Measurements from ENCODE around the gene CYB561. TPM values are rescaled to one million over a fixed set of nuclear protein-coding genes. Genes with fewer than 3 reads are reported as not detected.

Gene CYB561
- total RNA-seq, 1 experiment from 2014 or later, result 52.1 TPM

GRCh38 chr17:63419949-63420867 lies 25.9 kb downstream of the CYB561 start:
- H3K27me3 Mint-ChIP-seq (ENCODE audit: unreplicated experiment), result no peaks in the 10 kb centered on the region
- intact Hi-C loops (cut with micrococcal nuclease; ENCODE audit: unreplicated experiment), result no loop called here
- H3K36me3 Mint-ChIP-seq (ENCODE audit: insufficient read depth, unreplicated experiment), result peaks cover 15% of the 10 kb centered on the region
- no peak overlapping the region for H3K27ac Mint-ChIP-seq (ENCODE audit: unreplicated experiment)
- no peaks in the 10 kb centered on the region for H3K9me3 Mint-ChIP-seq (ENCODE audit: low read depth, unreplicated experiment)
- no peak for TF ChIP-seq CTCF (IDR thresholded peaks at IDR 0.05; ENCODE audit: unreplicated experiment)
- no peaks in the 10 kb centered on the region for H3K4me1 Mint-ChIP-seq (ENCODE audit: low read depth, unreplicated experiment)
- CTCF ChIA-PET, result no interaction called here
- DNase-seq, result no peak
- no TSS peak for BruUV-seq (replicated peaks)
- H3K4me3 Mint-ChIP-seq (ENCODE audit: low read depth, unreplicated experiment), result no peak overlapping the region

DNA sequence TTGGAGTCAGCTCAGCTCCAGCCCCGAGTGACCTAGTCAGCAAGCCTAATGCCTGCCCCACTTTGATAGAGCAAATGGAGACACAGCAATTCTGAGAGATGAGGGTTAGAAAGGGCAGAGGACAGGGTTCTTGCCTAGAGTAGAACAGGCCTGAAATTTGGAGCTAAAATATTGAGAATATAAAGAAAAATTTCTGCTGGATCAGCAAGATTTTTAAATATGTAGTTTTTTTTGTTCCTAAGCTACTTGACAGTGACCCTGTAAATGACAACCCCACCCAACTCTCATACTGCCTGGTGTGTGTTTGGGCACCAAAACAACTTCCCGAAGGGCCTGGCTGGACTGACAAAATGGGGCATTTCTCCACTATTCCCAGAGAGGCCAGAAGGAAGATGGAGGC lies 26.7 kb downstream of the CYB561 start:
- BruUV-seq (replicated peaks), result no TSS peak
- no peak for DNase-seq
- Mint-ChIP-seq H3K36me3 (ENCODE audit: insufficient read depth, unreplicated experiment) (peaks cover 15% of the 10 kb centered on the region), H3K27ac (ENCODE audit: unreplicated experiment) (no peak overlapping the region), H3K9me3 (ENCODE audit: low read depth, unreplicated experiment) (no peaks in the 10 kb centered on the region), H3K27me3 (ENCODE audit: unreplicated experiment) (no peaks in the 10 kb centered on the region), H3K4me1 (ENCODE audit: low read depth, unreplicated experiment) (no peaks in the 10 kb centered on the region), H3K4me3 (ENCODE audit: low read depth, unreplicated experiment) (no peak overlapping the region)
- intact Hi-C loops (cut with micrococcal nuclease; ENCODE audit: unreplicated experiment), result no loop called here
- CTCF ChIA-PET, result no interaction called here
- no peak for TF ChIP-seq CTCF (IDR thresholded peaks at IDR 0.05; ENCODE audit: unreplicated experiment)

DNA sequence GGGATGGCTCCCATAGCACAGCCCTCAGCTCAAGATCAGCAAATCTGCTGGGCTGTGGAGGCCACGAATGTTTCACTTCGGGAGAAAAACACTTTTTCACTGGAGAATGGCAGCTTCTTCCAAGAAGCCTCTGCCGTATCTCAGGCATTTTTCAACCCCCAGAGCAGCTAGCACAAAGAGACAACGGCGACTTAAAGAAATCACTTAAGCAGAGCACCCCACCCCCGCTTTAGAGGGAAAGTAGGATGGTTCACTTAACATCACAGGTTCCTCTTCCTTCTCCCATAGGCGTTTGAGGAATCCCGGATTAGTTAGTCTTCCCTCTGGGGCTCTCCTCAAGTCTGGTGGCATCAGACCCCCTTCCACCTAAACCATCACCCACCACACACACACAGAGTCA lies 27.6 kb downstream of the CYB561 start:
- Mint-ChIP-seq H3K4me3 (ENCODE audit: low read depth, unreplicated experiment) (no peak overlapping the region), H3K27me3 (ENCODE audit: unreplicated experiment) (no peaks in the 10 kb centered on the region), H3K27ac (ENCODE audit: unreplicated experiment) (no peak overlapping the region), H3K9me3 (ENCODE audit: low read depth, unreplicated experiment) (no peaks in the 10 kb centered on the region), H3K36me3 (ENCODE audit: insufficient read depth, unreplicated experiment) (peaks cover 11% of the 10 kb centered on the region), H3K4me1 (ENCODE audit: low read depth, unreplicated experiment) (no peaks in the 10 kb centered on the region)
- intact Hi-C loops (cut with micrococcal nuclease; ENCODE audit: unreplicated experiment), result no loop called here
- TF ChIP-seq CTCF (IDR thresholded peaks at IDR 0.05; ENCODE audit: unreplicated experiment), result no peak
- CTCF ChIA-PET, result no interaction called here
- no TSS peak for BruUV-seq (replicated peaks)
- no peak for DNase-seq

- intact Hi-C loops (cut with micrococcal nuclease; ENCODE audit: unreplicated experiment), result no loop called here
- DNase-seq, result no peak
- Mint-ChIP-seq H3K9me3 (ENCODE audit: low read depth, unreplicated experiment) (no peaks in the 10 kb centered on the region), H3K27ac (ENCODE audit: unreplicated experiment) (no peak overlapping the region), H3K27me3 (ENCODE audit: unreplicated experiment) (no peaks in the 10 kb centered on the region), H3K4me1 (ENCODE audit: low read depth, unreplicated experiment) (no peaks in the 10 kb centered on the region), H3K4me3 (ENCODE audit: low read depth, unreplicated experiment) (no peak overlapping the region), H3K36me3 (ENCODE audit: insufficient read depth, unreplicated experiment) (peaks cover 5% of the 10 kb centered on the region)
- CTCF ChIA-PET, result no interaction called here
- TF ChIP-seq CTCF (IDR thresholded peaks at IDR 0.05; ENCODE audit: unreplicated experiment), result no peak
- no TSS peak for BruUV-seq (replicated peaks)
Observed at GRCh38 chr17:63414222-63414621, 31.9 kb downstream of the CYB561 start.

Measured in Calu3 (cell line).